NCI-H446 (cell line): ENCODE data around the gene RAB7A.
A peak's percentile ranks its signal among the peaks of the same experiment; 100 is the strongest.
"Not testable (repeated sequence)": the region's sequence is repeated elsewhere in the genome, so short reads cannot be mapped to it uniquely, and the experiment has no call there.

ENCODE experiments used
- DNase-seq, 2 experiments: peaks; one replicate each; lab custom pipeline; 2025; lab: John Stamatoyannopoulos, UW

Gene RAB7A

GRCh38 chr3:128820252-128820839, 94.4 kb downstream of the RAB7A start:
- no peak for DNase-seq

GRCh38 chr3:128823008-128823407, 97.0 kb downstream of the RAB7A start:
- DNase-seq: no peak

- DNase-seq: no peak
Observed at GRCh38 chr3:128823631-128824030, 97.6 kb downstream of the RAB7A start.

GRCh38 chr3:128824132-128824850, 98.3 kb downstream of the RAB7A start:
- peak in 1 of 2 experiments; percentile 14 for DNase-seq

GRCh38 chr3:128825117-128825725, 99.2 kb downstream of the RAB7A start:
- DNase-seq: no peak

GRCh38 chr3:128829087-128829486, 103.1 kb downstream of the RAB7A start:
- not testable (repeated sequence) for DNase-seq

- not testable (repeated sequence) for DNase-seq
Observed at GRCh38 chr3:128829925-128830625, 104.1 kb downstream of the RAB7A start.

- not testable (repeated sequence) for DNase-seq
Observed at GRCh38 chr3:128830762-128831161, 104.8 kb downstream of the RAB7A start.

GRCh38 chr3:128832979-128833378, 107.0 kb downstream of the RAB7A start:
- DNase-seq: not testable (repeated sequence)

GRCh38 chr3:128835096-128835495, 109.1 kb downstream of the RAB7A start:
- no peak for DNase-seq

- no peak for DNase-seq
Observed at GRCh38 chr3:128841926-128842920, 116.2 kb downstream of the RAB7A start.

GRCh38 chr3:128844502-128844901, 118.5 kb downstream of the RAB7A start:
- DNase-seq: no peak

- no peak for DNase-seq
Observed at GRCh38 chr3:128845119-128845777, 119.3 kb downstream of the RAB7A start.

GRCh38 chr3:128845778-128846485, 119.9 kb downstream of the RAB7A start:
- DNase-seq: no peak

- DNase-seq: no peak
Observed at GRCh38 chr3:128846486-128846891, 120.5 kb downstream of the RAB7A start.

GRCh38 chr3:128847666-128848370, 121.8 kb downstream of the RAB7A start:
- no peak for DNase-seq

- DNase-seq: no peak
Observed at GRCh38 chr3:128848936-128849335, 123.0 kb downstream of the RAB7A start.

GRCh38 chr3:128849911-128850455, 124.0 kb downstream of the RAB7A start:
- no peak for DNase-seq

GRCh38 chr3:128850544-128850943, 124.6 kb downstream of the RAB7A start:
- no peak for DNase-seq
